GM18870 (cell line): ENCODE measurements around the gene OXGR1.
"Not testable (repeated sequence)": the region's sequence is repeated elsewhere in the genome, so short reads cannot be mapped to it uniquely, and the experiment has no call there.

Source experiments
- ATAC-seq: cut with Tn5 transposase; IDR thresholded peaks from one replicate; pipeline ENCODE4 v1.9.1; 2021; ENCODE audit warnings: moderate library complexity; ENCODE audit not compliant: unreplicated experiment

Gene OXGR1

GRCh38 chr13:96994017-96994857 lies at the start of gene OXGR1:
Gene OXGR1, minus strand, starts transcription at chr13:96994476. Its CDS starts 6,717 bp downstream, at chr13:96987759.
- no peak for ATAC-seq

GRCh38 chr13:97043302-97043701 lies 49.0 kb upstream of the OXGR1 start:
- no peak for ATAC-seq

GRCh38 chr13:97030705-97031452 lies 36.6 kb upstream of the OXGR1 start:
- ATAC-seq = no peak

GRCh38 chr13:97028441-97029299 lies 34.4 kb upstream of the OXGR1 start:
- no peak for ATAC-seq

GRCh38 chr13:97027162-97027554 lies 32.9 kb upstream of the OXGR1 start:
- no peak for ATAC-seq

GRCh38 chr13:97026531-97027161 lies 32.4 kb upstream of the OXGR1 start:
- ATAC-seq = no peak

GRCh38 chr13:97023812-97024211 lies 29.5 kb upstream of the OXGR1 start:
- ATAC-seq = not testable (repeated sequence)

- no peak for ATAC-seq
Observed at GRCh38 chr13:97023117-97023516, 28.8 kb upstream of the OXGR1 start.

GRCh38 chr13:97021241-97021640 lies 27.0 kb upstream of the OXGR1 start:
- no peak for ATAC-seq

- ATAC-seq = no peak
Observed at GRCh38 chr13:97020689-97021240, 26.5 kb upstream of the OXGR1 start.

GRCh38 chr13:97020194-97020593 lies 25.9 kb upstream of the OXGR1 start:
- ATAC-seq = no peak

- ATAC-seq = no peak
Observed at GRCh38 chr13:97019236-97019635, 25.0 kb upstream of the OXGR1 start.

GRCh38 chr13:97018029-97018819 lies 23.9 kb upstream of the OXGR1 start:
- peak; percentile 78 for ATAC-seq

GRCh38 chr13:97017322-97017721 lies 23.0 kb upstream of the OXGR1 start:
- ATAC-seq = no peak

- no peak for ATAC-seq
Observed at GRCh38 chr13:97015661-97016350, 21.5 kb upstream of the OXGR1 start.

- ATAC-seq = no peak
Observed at GRCh38 chr13:97012251-97013048, 18.2 kb upstream of the OXGR1 start.

GRCh38 chr13:97011446-97012131 lies 17.3 kb upstream of the OXGR1 start:
- no peak for ATAC-seq

- no peak for ATAC-seq
Observed at GRCh38 chr13:97008643-97009042, 14.4 kb upstream of the OXGR1 start.
